Esophagus muscularis mucosa (tissue), 4 donors: Measurements from ENCODE around the gene ROPN1B.

Source experiments
- CTCF ChIP-seq, 3 experiments: fragments of 200-600 bp in 2 of 3; fragments of 450-650 bp in 1 of 3; sonication (generic) in 2 of 3; IDR thresholded peaks; one replicate each; pipeline ENCODE4 v1.5.1; 2017 to 2019; ENCODE audit warnings: antibody characterized with exemption in 3 of 3, mild to moderate bottlenecking in 2 of 3, moderate library complexity in 1 of 3
- EP300 ChIP-seq: sonication (generic); formaldehyde crosslinking; IDR thresholded peaks from one replicate; pipeline ENCODE4 v1.6.1; 2017; ENCODE audit warnings: antibody characterized with exemption
- POLR2A ChIP-seq: fragments of 450-650 bp; IDR thresholded peaks from one replicate; pipeline ENCODE4 v1.6.1; 2017; ENCODE audit warnings: antibody characterized with exemption, moderate library complexity, mild to moderate bottlenecking, low read depth
- POLR2AphosphoS5 ChIP-seq, 2 donors: sonication (generic); formaldehyde crosslinking; IDR thresholded peaks; one replicate each; pipeline ENCODE4 v1.6.1; 2017; ENCODE audit warnings: antibody characterized with exemption in 2 of 2

- TF ChIP-seq CTCF (IDR thresholded peaks at IDR 0.05) = no peak
- no peak for TF ChIP-seq POLR2A
- TF ChIP-seq POLR2AphosphoS5 (IDR thresholded peaks at IDR 0.05) = no peak
- no peak for TF ChIP-seq EP300
Observed at GRCh38 chr3:125960066-125960424, 8.9 kb upstream of the ROPN1B start.
